Sigmoid colon (tissue), 4 donors: ENCODE data around the gene CD101.

Experiments used
- EP300 ChIP-seq, 4 donors: sonication (generic); formaldehyde crosslinking; IDR thresholded peaks; one replicate each; pipeline ENCODE4 v1.6.1; 2017; ENCODE audit warnings: antibody characterized with exemption in 4 of 4
- TF ChIP-seq, protein P1 (sequence below), 4 experiments: fragments of 450-650 bp in 3 of 4; fragments of 200-600 bp in 1 of 4; IDR thresholded peaks; one replicate each; pipeline ENCODE4 v1.5.1; 2016 to 2019; ENCODE audit warnings: antibody characterized with exemption in 4 of 4, mild to moderate bottlenecking in 3 of 4, moderate library complexity in 2 of 4

DNA sequence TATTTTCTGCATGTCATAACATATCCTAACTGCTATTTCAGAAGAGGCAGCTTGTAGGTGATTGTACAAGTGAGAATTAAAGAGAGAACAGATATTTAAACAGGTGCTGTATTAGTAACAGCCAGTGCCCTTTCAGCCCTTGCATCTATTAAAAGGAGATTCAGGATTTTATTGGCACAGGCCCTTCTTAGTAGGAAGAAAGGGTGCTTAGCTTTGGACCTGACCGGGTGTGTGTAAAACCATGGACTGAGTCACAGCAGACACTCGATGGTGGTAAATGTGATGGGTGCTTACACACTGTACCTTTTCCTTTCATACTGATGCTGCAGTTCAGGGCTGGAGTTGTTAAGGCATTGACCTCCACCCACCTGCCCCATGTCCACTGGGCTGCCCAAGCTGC is 12.7 kb upstream of the CD101 start:
- TF ChIP-seq EP300 (IDR thresholded peaks at IDR 0.05): no peak
- TF ChIP-seq, protein P1, sequence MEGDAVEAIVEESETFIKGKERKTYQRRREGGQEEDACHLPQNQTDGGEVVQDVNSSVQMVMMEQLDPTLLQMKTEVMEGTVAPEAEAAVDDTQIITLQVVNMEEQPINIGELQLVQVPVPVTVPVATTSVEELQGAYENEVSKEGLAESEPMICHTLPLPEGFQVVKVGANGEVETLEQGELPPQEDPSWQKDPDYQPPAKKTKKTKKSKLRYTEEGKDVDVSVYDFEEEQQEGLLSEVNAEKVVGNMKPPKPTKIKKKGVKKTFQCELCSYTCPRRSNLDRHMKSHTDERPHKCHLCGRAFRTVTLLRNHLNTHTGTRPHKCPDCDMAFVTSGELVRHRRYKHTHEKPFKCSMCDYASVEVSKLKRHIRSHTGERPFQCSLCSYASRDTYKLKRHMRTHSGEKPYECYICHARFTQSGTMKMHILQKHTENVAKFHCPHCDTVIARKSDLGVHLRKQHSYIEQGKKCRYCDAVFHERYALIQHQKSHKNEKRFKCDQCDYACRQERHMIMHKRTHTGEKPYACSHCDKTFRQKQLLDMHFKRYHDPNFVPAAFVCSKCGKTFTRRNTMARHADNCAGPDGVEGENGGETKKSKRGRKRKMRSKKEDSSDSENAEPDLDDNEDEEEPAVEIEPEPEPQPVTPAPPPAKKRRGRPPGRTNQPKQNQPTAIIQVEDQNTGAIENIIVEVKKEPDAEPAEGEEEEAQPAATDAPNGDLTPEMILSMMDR (IDR thresholded peaks at IDR 0.05): no peak
